Stimulated activated CD4-positive, alpha-beta T cell treated with anti-CD3 and anti-CD28 coated beads, Interleukin-12 subunit alpha, Interleukin-12 subunit beta, amount 100 ng/mL, for 48 hours (primary cell): Measurements from ENCODE around the gene EPG5.
"Not testable (repeated sequence)": the region's sequence is repeated elsewhere in the genome, so short reads cannot be mapped to it uniquely, and the experiment has no call there.

Experiments
- DNase-seq, 3 donors: peaks; one replicate each; pipeline ENCODE4 v3.0.0-alpha.2; 2020; ENCODE audit warnings: low read depth in 2 of 3, low spot score in 1 of 3

Gene EPG5

DNA sequence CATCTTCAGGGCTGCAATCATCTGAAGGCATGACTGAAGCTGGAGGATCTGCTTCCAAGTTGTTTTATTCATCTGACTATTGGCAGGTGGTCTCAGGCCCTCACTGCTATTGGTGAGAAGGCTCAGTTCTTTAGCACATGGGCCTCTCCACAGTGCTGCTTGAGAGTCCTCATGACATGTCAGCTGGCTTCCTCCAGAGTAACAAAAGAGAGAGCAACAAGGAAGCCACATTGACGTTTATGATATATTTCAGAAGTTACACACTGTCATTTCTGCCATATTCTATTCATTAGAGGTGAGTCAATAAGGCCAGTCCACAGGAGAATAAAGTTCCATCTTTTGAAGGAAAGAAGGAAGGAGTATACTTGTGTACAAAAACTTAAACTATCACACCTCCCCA, 149.6 kb downstream of the EPG5 start:
- DNase-seq: no peak

DNA sequence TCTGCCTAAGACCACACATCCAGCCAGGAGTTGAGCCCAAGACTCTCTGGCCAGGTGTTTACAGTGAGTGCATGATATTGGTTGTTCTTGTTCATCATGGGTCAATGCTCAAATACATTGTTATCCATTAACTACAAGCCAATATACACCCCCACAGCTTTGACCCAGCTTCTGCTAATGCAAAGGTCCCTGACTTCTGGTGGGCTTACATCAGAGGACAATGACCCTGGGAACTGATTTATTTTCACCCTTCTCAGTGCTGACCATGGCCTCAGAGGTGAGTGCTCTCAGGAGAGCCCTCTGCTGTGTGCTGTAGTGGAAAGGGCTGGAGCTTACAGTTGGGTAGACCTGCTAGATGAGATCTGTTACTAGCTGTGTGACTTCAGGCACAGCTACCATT, 152.4 kb downstream of the EPG5 start:
- DNase-seq: not testable (repeated sequence)

DNA sequence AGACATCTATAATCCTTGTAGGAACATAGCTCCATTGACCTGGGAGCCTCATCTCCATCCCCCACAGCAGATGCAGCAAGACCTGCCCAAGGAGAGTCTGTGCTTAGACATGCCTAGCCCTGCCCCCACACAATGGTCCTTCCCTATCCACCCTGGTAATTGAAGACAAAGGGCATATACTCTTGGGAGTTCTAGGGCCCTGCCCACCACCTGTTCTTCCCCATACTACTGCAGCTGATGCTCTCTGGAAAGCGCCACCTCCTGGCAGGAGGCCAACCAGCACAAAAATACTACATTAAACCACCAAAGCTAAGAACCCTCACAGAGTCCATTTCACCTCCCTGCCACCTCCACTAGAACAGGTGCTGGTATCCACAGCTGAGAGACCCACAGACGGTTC, 160.0 kb downstream of the EPG5 start:
- not testable (repeated sequence) for DNase-seq

DNA sequence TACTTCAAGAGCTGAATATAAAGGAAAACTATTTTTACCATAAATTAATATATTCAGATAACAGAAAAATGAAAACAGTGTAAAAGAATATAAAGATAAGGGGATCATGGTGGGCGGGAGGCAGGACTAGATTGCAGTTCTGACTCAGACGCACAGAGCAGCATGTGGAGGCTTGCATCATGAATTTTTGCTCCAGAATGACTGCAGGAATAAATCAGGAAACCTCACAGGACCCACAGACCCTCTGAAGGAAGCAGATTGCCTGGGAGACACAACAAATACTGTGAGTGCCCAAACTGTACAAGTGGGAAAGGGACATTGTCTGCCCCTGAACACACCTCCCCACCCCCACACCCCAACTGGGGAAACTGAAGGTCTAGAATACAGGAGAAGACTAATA, 160.9 kb downstream of the EPG5 start:
- DNase-seq: no peak

DNA sequence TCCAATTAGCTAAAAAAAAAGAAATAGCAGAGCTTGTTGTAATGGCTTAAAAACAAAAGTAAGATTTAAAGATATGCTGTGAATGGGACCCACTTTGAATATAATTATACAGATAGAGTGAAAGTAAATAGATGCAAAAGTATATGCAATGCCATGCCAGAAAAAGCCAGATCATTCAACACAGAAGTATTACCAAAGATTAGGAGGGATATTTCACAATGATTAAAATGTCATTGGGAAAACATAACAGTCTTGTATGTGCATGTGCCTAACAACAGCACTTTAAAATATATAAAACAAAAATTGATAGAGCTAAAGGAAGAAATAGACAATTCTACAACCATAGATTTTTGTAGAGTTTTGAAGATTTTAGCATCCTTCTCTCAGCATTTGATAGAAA, 161.6 kb downstream of the EPG5 start:
- no peak for DNase-seq

DNA sequence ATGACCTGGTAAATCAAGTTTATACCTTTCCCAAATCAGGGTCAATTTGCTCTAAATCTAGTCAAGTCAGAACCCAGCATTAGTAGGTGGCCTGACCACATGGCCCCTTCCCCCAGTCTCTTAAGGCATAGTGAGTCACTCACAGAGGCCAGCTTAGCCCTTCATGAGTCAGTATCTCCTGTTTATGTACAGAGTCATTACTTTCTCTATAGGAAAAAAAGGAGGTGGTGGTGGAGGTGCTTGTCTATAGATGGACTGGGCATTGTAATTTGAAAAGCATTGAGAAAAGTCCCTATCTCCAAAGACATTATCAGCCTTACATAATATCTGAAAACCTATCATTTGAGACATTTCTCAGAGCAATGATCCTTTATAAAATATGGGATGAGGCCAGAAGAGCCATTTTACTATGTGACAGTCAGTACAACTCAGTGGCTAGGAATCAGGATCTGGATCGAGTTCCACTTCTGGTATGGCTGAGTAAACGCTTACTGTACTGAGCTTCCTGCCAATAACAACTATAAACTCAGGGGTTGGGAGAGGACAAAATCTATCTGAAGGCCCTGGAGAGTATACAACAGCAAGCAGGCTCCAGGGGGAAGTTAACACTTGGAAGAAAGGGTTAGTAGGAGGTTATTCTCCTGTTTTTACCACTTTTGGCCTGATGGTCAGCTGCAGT, 164.2 kb downstream of the EPG5 start:
- peak in 2 of 3 donors; percentile 13 to 17 for DNase-seq

DNA sequence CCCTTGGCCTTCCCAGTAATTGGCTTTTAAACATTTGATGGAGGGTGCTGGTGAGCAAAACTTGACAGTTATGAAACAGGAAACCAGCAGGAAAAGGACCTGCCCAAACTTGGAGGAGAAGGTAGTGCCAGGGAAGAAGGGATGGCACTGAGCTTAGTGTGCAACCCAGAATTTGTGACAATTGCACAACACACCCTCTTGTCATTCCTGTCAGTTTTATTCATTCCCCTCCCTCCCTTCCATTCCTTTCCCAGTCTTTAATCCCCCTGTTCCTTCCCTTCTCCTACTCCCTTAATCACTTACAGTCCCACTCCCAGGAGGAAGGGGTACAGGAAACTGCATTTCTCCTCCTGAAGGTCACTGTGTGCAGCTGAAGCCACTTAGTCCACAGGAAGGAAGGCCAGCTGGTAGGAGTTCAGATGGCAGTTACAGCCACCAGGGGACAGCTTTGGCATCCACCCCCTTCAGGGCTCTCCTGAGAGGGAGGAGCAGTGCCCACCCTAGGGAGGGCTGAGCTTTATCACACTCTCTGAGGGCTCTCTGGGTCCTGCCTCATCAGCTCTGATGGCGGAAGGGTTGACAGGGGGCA, 165.6 kb downstream of the EPG5 start:
- DNase-seq: no peak
